ENCODE results near the gene VPS35. TPM values are rescaled to one million over a fixed set of nuclear protein-coding genes. Genes with fewer than 3 reads are reported as not detected.

VPS35 gene
- total and polyA plus RNA-seq, 2 experiments from 2014 or later: 127 to 221 TPM

Other genes starting within 250 kb of the VPS35 start
- 2.7 and 3.2 TPM in 2 replicates for gene SHCBP1, start 67.8 kb downstream of the VPS35 start, total RNA-seq
- gene SHCBP1, start 67.8 kb downstream of the VPS35 start, polyA plus RNA-seq: 3.2 and 4.0 TPM in 2 replicates
- 13.8 and 15.4 TPM in 2 replicates for gene ORC6, start 481 bp upstream of the VPS35 start, total RNA-seq
- gene ORC6, start 481 bp upstream of the VPS35 start, polyA plus RNA-seq: 11.7 and 15.8 TPM in 2 replicates
- gene MYLK3, start 59.2 kb upstream of the VPS35 start, total RNA-seq: 2.0 and 6.5 TPM in 2 replicates
- gene MYLK3, start 59.2 kb upstream of the VPS35 start, polyA plus RNA-seq: 1.9 and 2.5 TPM in 2 replicates
- gene C16orf87, start 142.0 kb upstream of the VPS35 start, total RNA-seq: 25.1 and 31.9 TPM in 2 replicates
- gene C16orf87, start 142.0 kb upstream of the VPS35 start, polyA plus RNA-seq: 24.9 and 27.5 TPM in 2 replicates
- gene GPT2, start 195.2 kb upstream of the VPS35 start, total RNA-seq: 37.4 and 41.0 TPM in 2 replicates
- 38.9 and 51.3 TPM in 2 replicates for gene GPT2, start 195.2 kb upstream of the VPS35 start, polyA plus RNA-seq